ENCODE results near the gene ORM2. TPM values are rescaled to one million over a fixed set of nuclear protein-coding genes. Genes with fewer than 3 reads are reported as not detected.

Gene ORM2
- total and polyA plus RNA-seq, 9 of the 15 experiments (the other 6 are each of a cell fraction or from before 2014, with no cell fraction given): 0.98 TPM; not detected in 8

DNA sequence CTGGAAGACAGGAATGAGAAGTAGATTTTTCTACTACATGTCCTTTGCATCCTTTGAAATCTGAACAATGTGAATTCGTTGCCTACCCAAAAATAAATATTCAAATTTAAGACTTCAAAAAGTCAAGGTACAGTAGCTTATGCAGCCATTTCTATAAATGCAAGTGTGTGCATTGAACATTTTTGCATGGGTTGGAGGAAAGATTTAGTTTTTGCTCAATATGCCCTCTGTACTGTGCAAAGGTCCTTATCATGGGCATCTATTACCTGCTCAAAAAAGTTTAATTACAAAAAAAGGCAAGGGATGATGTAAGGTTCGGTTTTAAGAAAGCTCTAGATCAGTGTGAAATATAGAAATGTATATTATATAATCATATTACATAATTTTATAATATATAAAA is 35.5 kb downstream of the ORM2 start:
- POLR2A ChIA-PET: interaction anchor here (0.7 to 2.3 kb wide), 3 partner anchors 9 to 1201 kb away, joined by 3 to 9 read pairs (median 6); no protein-coding TSS in a partner anchor
- no peaks in the 10 kb centered on the region for H3K9me1 ChIP-seq (ENCODE audit: control insufficient read depth, insufficient read depth, low read length)
- H2AFZ ChIP-seq (ENCODE audit: low read depth, low read length): no peak overlapping the region
- no peaks in the 10 kb centered on the region for H3K9me3 ChIP-seq (replicated peaks; ENCODE audit: control insufficient read depth, insufficient read depth, low read depth, low read length)
- no peaks in the 10 kb centered on the region for H3K79me2 ChIP-seq (ENCODE audit: control insufficient read depth, insufficient read depth, low read length)
- H3K4me3 ChIP-seq: no peak overlapping the region
- H3K27ac ChIP-seq (ENCODE audit: extremely low read depth, low read depth, low read length): no peak overlapping the region
- no peak for DNase-seq (ENCODE audit: extremely low read depth in 1 of 4, low spot score in 3 of 4)
- no peak for FAIRE-seq
- in situ Hi-C loops (cut with MboI): no loop called here
- H3K9ac ChIP-seq (ENCODE audit: insufficient read depth in 1 of 2, low read depth in 2 of 2, low read length in 2 of 2): no peak overlapping the region
- intact Hi-C loops (cut with micrococcal nuclease): no loop called here
- 38% methylated on average over 2 of the region's 2 CpGs for WGBS (ENCODE audit: insufficient coverage, low coverage, missing lambda C conversion rate)
- H3K4me2 ChIP-seq (ENCODE audit: insufficient read depth, low read length): no peak overlapping the region
- BruUV-seq (replicated peaks): no TSS peak
- H4K20me1 ChIP-seq (replicated peaks; ENCODE audit: control insufficient read depth, insufficient read depth, low read length): no peaks in the 10 kb centered on the region
- ATAC-seq: no peak
- CTCF ChIA-PET (ENCODE audit: low intra/inter-chr PET ratio): no interaction called here
- H3K27me3 ChIP-seq (ENCODE audit: control insufficient read depth in 2 of 2, insufficient read depth in 2 of 2, low read length in 2 of 2): no peaks in the 10 kb centered on the region
- peaks cover 8% of the 10 kb centered on the region; the same call in 2 of the 3 replicates for H3K36me3 ChIP-seq (ENCODE audit: control insufficient read depth, insufficient read depth, low read length)
- no peak for TF ChIP-seq PCBP2 (IDR thresholded peaks at IDR 0.05; ENCODE audit: low read depth, low read length, poor library complexity, severe bottlenecking)
- no peak for TF ChIP-seq MEF2A (IDR thresholded peaks at IDR 0.05; ENCODE audit: control insufficient read depth, low read depth, low read length)
- no peak for TF ChIP-seq CCAR2 (IDR thresholded peaks at IDR 0.05; ENCODE audit: low read depth, low read length)
- TF ChIP-seq, protein P1, sequence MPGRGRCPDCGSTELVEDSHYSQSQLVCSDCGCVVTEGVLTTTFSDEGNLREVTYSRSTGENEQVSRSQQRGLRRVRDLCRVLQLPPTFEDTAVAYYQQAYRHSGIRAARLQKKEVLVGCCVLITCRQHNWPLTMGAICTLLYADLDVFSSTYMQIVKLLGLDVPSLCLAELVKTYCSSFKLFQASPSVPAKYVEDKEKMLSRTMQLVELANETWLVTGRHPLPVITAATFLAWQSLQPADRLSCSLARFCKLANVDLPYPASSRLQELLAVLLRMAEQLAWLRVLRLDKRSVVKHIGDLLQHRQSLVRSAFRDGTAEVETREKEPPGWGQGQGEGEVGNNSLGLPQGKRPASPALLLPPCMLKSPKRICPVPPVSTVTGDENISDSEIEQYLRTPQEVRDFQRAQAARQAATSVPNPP (IDR thresholded peaks at IDR 0.05; ENCODE audit: borderline replicate concordance, insufficient read depth, insufficient read length): no peak
- TF ChIP-seq BMI1 (IDR thresholded peaks at IDR 0.05; ENCODE audit: low read length): no peak
- no peak for TF ChIP-seq ZC3H8 (IDR thresholded peaks at IDR 0.05)
- TF ChIP-seq, protein P2, sequence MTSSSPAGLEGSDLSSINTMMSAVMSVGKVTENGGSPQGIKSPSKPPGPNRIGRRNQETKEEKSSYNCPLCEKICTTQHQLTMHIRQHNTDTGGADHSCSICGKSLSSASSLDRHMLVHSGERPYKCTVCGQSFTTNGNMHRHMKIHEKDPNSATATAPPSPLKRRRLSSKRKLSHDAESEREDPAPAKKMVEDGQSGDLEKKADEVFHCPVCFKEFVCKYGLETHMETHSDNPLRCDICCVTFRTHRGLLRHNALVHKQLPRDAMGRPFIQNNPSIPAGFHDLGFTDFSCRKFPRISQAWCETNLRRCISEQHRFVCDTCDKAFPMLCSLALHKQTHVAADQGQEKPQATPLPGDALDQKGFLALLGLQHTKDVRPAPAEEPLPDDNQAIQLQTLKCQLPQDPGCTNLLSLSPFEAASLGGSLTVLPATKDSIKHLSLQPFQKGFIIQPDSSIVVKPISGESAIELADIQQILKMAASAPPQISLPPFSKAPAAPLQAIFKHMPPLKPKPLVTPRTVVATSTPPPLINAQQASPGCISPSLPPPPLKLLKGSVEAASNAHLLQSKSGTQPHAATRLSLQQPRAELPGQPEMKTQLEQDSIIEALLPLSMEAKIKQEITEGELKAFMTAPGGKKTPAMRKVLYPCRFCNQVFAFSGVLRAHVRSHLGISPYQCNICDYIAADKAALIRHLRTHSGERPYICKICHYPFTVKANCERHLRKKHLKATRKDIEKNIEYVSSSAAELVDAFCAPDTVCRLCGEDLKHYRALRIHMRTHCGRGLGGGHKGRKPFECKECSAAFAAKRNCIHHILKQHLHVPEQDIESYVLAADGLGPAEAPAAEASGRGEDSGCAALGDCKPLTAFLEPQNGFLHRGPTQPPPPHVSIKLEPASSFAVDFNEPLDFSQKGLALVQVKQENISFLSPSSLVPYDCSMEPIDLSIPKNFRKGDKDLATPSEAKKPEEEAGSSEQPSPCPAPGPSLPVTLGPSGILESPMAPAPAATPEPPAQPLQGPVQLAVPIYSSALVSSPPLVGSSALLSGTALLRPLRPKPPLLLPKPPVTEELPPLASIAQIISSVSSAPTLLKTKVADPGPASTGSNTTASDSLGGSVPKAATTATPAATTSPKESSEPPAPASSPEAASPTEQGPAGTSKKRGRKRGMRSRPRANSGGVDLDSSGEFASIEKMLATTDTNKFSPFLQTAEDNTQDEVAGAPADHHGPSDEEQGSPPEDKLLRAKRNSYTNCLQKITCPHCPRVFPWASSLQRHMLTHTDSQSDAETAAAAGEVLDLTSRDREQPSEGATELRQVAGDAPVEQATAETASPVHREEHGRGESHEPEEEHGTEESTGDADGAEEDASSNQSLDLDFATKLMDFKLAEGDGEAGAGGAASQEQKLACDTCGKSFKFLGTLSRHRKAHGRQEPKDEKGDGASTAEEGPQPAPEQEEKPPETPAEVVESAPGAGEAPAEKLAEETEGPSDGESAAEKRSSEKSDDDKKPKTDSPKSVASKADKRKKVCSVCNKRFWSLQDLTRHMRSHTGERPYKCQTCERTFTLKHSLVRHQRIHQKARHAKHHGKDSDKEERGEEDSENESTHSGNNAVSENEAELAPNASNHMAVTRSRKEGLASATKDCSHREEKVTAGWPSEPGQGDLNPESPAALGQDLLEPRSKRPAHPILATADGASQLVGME (CRISPR knock-in tag; IDR thresholded peaks at IDR 0.05): no peak
- H3K4me1 ChIP-seq (replicated peaks in 1 of 2; ENCODE audit: control insufficient read depth in 2 of 2, insufficient read depth in 2 of 2, low read length in 2 of 2): peaks cover 0 to 3% of the 10 kb centered on the region in 2 experiments; a peak in 1 of 5 replicates

Data from K562 (cell line).